Calu3 (cell line): Measurements from ENCODE around the gene SETBP1. TPM values are rescaled to one million over a fixed set of nuclear protein-coding genes. Genes with fewer than 3 reads are reported as not detected.

ENCODE experiments used
- BruUV-seq: library from RNA; stranded (reverse); fragments of 400-500 nt; replicated peaks from 2 replicates; lab custom pipeline; 2021; lab: Mats Ljungman, UMichigan
- CTCF ChIA-PET: fragments of 300-600 bp; sonication (Branson Sonifier 250); formaldehyde crosslinking; loops from one replicate; lab custom pipeline; 2022; ENCODE audit warnings: antibody characterized with exemption; lab: Charles Lee
- DNase-seq: peaks from one replicate; pipeline ENCODE4 v3.0.0; 2022
- H3K27ac Mint-ChIP-seq: one replicate; pipeline ENCODE4 v1.8.0; 2022; ENCODE audit warnings: mixed read lengths; ENCODE audit not compliant: unreplicated experiment
- H3K27me3 Mint-ChIP-seq: one replicate; pipeline ENCODE4 v1.8.0; 2022; ENCODE audit warnings: mixed read lengths; ENCODE audit not compliant: unreplicated experiment
- H3K36me3 Mint-ChIP-seq: one replicate; pipeline ENCODE4 v1.8.0; 2022; ENCODE audit warnings: mild to moderate bottlenecking, moderate library complexity, mixed read lengths; ENCODE audit not compliant: insufficient read depth, unreplicated experiment
- H3K4me1 Mint-ChIP-seq: one replicate; pipeline ENCODE4 v1.8.0; 2022; ENCODE audit warnings: mild to moderate bottlenecking, low read depth, mixed read lengths; ENCODE audit not compliant: unreplicated experiment
- H3K4me3 Mint-ChIP-seq: one replicate; pipeline ENCODE4 v1.8.0; 2022; ENCODE audit warnings: mild to moderate bottlenecking, low read depth, moderate library complexity, mixed read lengths; ENCODE audit not compliant: unreplicated experiment
- H3K9me3 Mint-ChIP-seq: one replicate; pipeline ENCODE4 v1.8.0; 2022; ENCODE audit warnings: low read depth, mixed read lengths; ENCODE audit not compliant: unreplicated experiment
- CTCF ChIP-seq: fragments of 200-600 bp; IDR thresholded peaks from one replicate; pipeline ENCODE4 v1.8.0; 2022; ENCODE audit warnings: antibody characterized with exemption; ENCODE audit not compliant: unreplicated experiment
- intact Hi-C: fragments of 100-400 bp; cut with micrococcal nuclease; formaldehyde crosslinking; loops from one replicate; pipeline ENCODE4 v1.10.0; 2022; ENCODE audit not compliant: unreplicated experiment
- total RNA-seq: library from RNA; stranded (reverse); gene quantifications from 2 replicates; pipeline ENCODE4 v1.2.3, GENCODE V29; 2022

Gene SETBP1
- total RNA-seq, 1 experiment from 2014 or later, result 6.0 TPM

DNA sequence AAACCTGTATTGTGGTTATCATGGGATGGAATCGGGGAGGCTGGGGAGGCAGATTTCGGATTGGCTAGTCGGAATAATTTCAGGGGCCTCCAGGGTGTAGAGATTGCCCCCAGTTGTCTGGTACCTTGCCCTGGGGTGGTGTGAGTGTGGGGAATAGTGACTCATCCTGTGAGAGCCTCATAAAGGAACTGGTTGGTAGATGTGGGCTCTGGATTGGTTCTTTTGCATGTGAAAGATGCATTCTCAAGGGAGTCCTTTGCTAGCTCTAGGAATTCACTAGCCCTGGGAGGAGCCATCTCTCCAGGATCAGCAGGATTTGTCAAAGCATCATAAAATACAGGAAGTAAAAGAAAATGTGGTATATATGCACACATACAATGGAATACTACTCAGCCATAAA, 331.6 kb downstream of the SETBP1 start:
- intact Hi-C loops, result loop anchor here (10.0 kb wide), 2 partner anchors 107 to 203 kb away; no protein-coding TSS in a partner anchor
- peaks cover 63% of the 10 kb centered on the region for H3K4me1 Mint-ChIP-seq
- no peak for DNase-seq
- H3K4me3 Mint-ChIP-seq, result no peak overlapping the region
- no peak for TF ChIP-seq CTCF
- H3K9me3 Mint-ChIP-seq, result no peaks in the 10 kb centered on the region
- BruUV-seq, result no TSS peak
- no peaks in the 10 kb centered on the region for H3K27me3 Mint-ChIP-seq
- H3K36me3 Mint-ChIP-seq, result peaks cover 5% of the 10 kb centered on the region
- CTCF ChIA-PET, result interaction anchor here (0.6 kb wide), 1 partner anchor 199 kb away, joined by 3 read pairs; no protein-coding TSS in a partner anchor
- H3K27ac Mint-ChIP-seq, result no peak overlapping the region

- Mint-ChIP-seq H3K4me3 (no peak overlapping the region), H3K9me3 (no peaks in the 10 kb centered on the region), H3K27me3 (no peaks in the 10 kb centered on the region), H3K27ac (no peak overlapping the region), H3K36me3 (peaks cover 5% of the 10 kb centered on the region), H3K4me1 (peaks cover 64% of the 10 kb centered on the region)
- DNase-seq, result peak; percentile 43
- BruUV-seq, result no TSS peak
- no peak for TF ChIP-seq CTCF
- CTCF ChIA-PET, result no interaction called here
- intact Hi-C loops, result loop anchor here (10.0 kb wide), 2 partner anchors 109 to 201 kb away; no protein-coding TSS in a partner anchor
Measured at GRCh38 chr18:45014047-45014501, 333.4 kb downstream of the SETBP1 start.

- intact Hi-C loops, result loop anchor here (10.0 kb wide), 2 partner anchors 111 to 199 kb away; no protein-coding TSS in a partner anchor
- no peak overlapping the region for H3K27ac Mint-ChIP-seq
Measured at GRCh38 chr18:45015788-45016128, 335.1 kb downstream of the SETBP1 start.

DNA sequence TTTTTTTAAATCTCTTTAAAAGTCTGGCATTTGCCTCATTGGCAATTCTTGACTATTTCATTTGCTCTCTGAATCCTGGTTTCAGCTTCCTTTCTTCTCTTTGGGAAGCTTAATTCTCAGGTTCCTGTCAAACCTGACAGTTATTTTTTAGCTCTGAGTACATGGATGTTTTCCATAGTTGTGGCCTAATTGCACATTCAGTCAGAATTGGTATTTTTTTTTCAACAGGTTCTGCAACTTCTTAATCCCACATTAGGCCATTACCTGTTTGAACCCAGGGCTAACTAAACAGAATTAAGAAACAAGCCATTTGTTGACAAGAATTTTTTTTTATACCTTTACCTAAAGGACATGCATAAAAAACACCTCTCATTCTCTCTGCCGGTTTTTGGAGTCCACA, 338.8 kb downstream of the SETBP1 start:
- BruUV-seq, result no TSS peak
- H3K9me3 Mint-ChIP-seq, result no peaks in the 10 kb centered on the region
- no peaks in the 10 kb centered on the region for H3K36me3 Mint-ChIP-seq
- H3K4me1 Mint-ChIP-seq, result peaks cover 23% of the 10 kb centered on the region
- no peaks in the 10 kb centered on the region for H3K27me3 Mint-ChIP-seq
- no peak overlapping the region for H3K4me3 Mint-ChIP-seq
- DNase-seq, result no peak
- H3K27ac Mint-ChIP-seq, result no peak overlapping the region
- intact Hi-C loops, result loop anchor here (10.0 kb wide), 2 partner anchors 115 to 195 kb away; no protein-coding TSS in a partner anchor
- CTCF ChIA-PET, result no interaction called here
- no peak for TF ChIP-seq CTCF

More at GRCh38 chr18:45015788-45016128, 335.1 kb downstream of the SETBP1 start:
- Mint-ChIP-seq H3K36me3 (peaks cover 5% of the 10 kb centered on the region), H3K4me1 (peaks cover 50% of the 10 kb centered on the region), H3K4me3 (peak overlapping the region; percentile 48), H3K27me3 (no peaks in the 10 kb centered on the region), H3K9me3 (no peaks in the 10 kb centered on the region)
- BruUV-seq, result no TSS peak
- DNase-seq, result no peak
- no peak for TF ChIP-seq CTCF
- CTCF ChIA-PET, result no interaction called here
